Ectodermal cell (in vitro differentiated cells): ENCODE data around the gene ARHGAP24.

Experiments
- H3K27ac ChIP-seq: 2 replicates; pipeline ENCODE4 v1.7.0; 2013; ENCODE audit warnings: mild to moderate bottlenecking, low read depth, low read length; ENCODE audit not compliant: insufficient read depth, poor library complexity, severe bottlenecking
- H3K27me3 ChIP-seq: 2 replicates; pipeline ENCODE4 v1.7.0; 2013; ENCODE audit warnings: mild to moderate bottlenecking, low read length; ENCODE audit not compliant: insufficient read depth, control insufficient read depth, poor library complexity, severe bottlenecking
- H3K36me3 ChIP-seq: one replicate; pipeline ENCODE4 v1.7.0; 2013; ENCODE audit warnings: low read length; ENCODE audit not compliant: control insufficient read depth, insufficient read depth
- H3K4me1 ChIP-seq: one replicate; pipeline ENCODE4 v1.7.0; 2013; ENCODE audit warnings: low read length; ENCODE audit not compliant: control insufficient read depth, insufficient read depth
- H3K4me3 ChIP-seq: 2 replicates; pipeline ENCODE4 v1.7.0; 2013; ENCODE audit warnings: low read depth, low read length, control low read depth; ENCODE audit not compliant: insufficient read depth
- H3K9me3 ChIP-seq: 2 replicates; pipeline ENCODE4 v1.7.0; 2013; ENCODE audit warnings: mild to moderate bottlenecking, low read length, moderate library complexity; ENCODE audit not compliant: control insufficient read depth
- WGBS, 2 experiments: methylation state at CpG; one replicate each; pipeline ENCODE4 v1.1.7; 2013; ENCODE audit warnings: missing lambda C conversion rate in 2 of 2; 5-methylcytosine and 5-hydroxymethylcytosine counted together

ARHGAP24 gene

GRCh38 chr4:85684676-85685075 lies 209.7 kb downstream of the ARHGAP24 start:
- WGBS, 2 experiments = 100% methylated on average over 1 of the region's 1 CpG; no CpG with 5 or more reads in 1 of the 2 experiments
- Histone ChIP-seq H3K27me3 (no peaks in the 10 kb centered on the region), H3K27ac (no peak overlapping the region)

GRCh38 chr4:85686398-85686797 lies 211.4 kb downstream of the ARHGAP24 start:
- Histone ChIP-seq H3K9me3 (no peaks in the 10 kb centered on the region), H3K36me3 (no peaks in the 10 kb centered on the region), H3K27ac (no peak overlapping the region), H3K27me3 (no peaks in the 10 kb centered on the region), H3K4me3 (no peak overlapping the region), H3K4me1 (no peaks in the 10 kb centered on the region)
- 89% methylated on average over 2 to 4 of the region's 4 CpGs for WGBS, 2 experiments

More at GRCh38 chr4:85684676-85685075, 209.7 kb downstream of the ARHGAP24 start:
- Histone ChIP-seq H3K4me1 (no peaks in the 10 kb centered on the region), H3K9me3 (no peaks in the 10 kb centered on the region), H3K4me3 (no peak overlapping the region), H3K36me3 (no peaks in the 10 kb centered on the region)

GRCh38 chr4:85688055-85688740 lies 213.2 kb downstream of the ARHGAP24 start:
- H3K4me1 ChIP-seq = no peaks in the 10 kb centered on the region
- no peaks in the 10 kb centered on the region for H3K9me3 ChIP-seq
- 87 to 96% methylated on average over 6 of the region's 6 CpGs for WGBS, 2 experiments
- no peak overlapping the region for H3K4me3 ChIP-seq
- no peak overlapping the region for H3K27ac ChIP-seq
- no peaks in the 10 kb centered on the region for H3K27me3 ChIP-seq
- H3K36me3 ChIP-seq = no peaks in the 10 kb centered on the region

- Histone ChIP-seq H3K9me3 (no peaks in the 10 kb centered on the region), H3K4me1 (no peaks in the 10 kb centered on the region), H3K27ac (no peak overlapping the region), H3K4me3 (no peak overlapping the region), H3K27me3 (no peaks in the 10 kb centered on the region), H3K36me3 (no peaks in the 10 kb centered on the region)
- 98 to 100% methylated on average over 2 of the region's 2 CpGs for WGBS, 2 experiments
These were observed 221.7 kb downstream of the ARHGAP24 start for GRCh38 chr4:85696661-85697060.

- no peaks in the 10 kb centered on the region for H3K36me3 ChIP-seq
- H3K27ac ChIP-seq = no peak overlapping the region
- H3K4me1 ChIP-seq = no peaks in the 10 kb centered on the region
- H3K27me3 ChIP-seq = no peaks in the 10 kb centered on the region
- H3K9me3 ChIP-seq = no peaks in the 10 kb centered on the region
- H3K4me3 ChIP-seq = no peak overlapping the region
These were observed 222.9 kb downstream of the ARHGAP24 start for GRCh38 chr4:85697854-85698253.

GRCh38 chr4:85700362-85700761 lies 225.4 kb downstream of the ARHGAP24 start:
- WGBS, 2 experiments = 95% methylated on average over 2 to 3 of the region's 3 CpGs
- H3K27ac ChIP-seq = no peak overlapping the region

GRCh38 chr4:85701861-85702321 lies 226.9 kb downstream of the ARHGAP24 start:
- Histone ChIP-seq H3K4me3 (no peak overlapping the region), H3K4me1 (no peaks in the 10 kb centered on the region), H3K27me3 (no peaks in the 10 kb centered on the region), H3K27ac (no peak overlapping the region), H3K9me3 (no peaks in the 10 kb centered on the region), H3K36me3 (no peaks in the 10 kb centered on the region)
- 100% methylated on average over 1 of the region's 1 CpG; no CpG with 5 or more reads in 1 of the 2 experiments for WGBS, 2 experiments

More at GRCh38 chr4:85700362-85700761, 225.4 kb downstream of the ARHGAP24 start:
- no peaks in the 10 kb centered on the region for H3K36me3 ChIP-seq
- H3K27me3 ChIP-seq = no peaks in the 10 kb centered on the region
- no peaks in the 10 kb centered on the region for H3K4me1 ChIP-seq
- no peaks in the 10 kb centered on the region for H3K9me3 ChIP-seq
- no peak overlapping the region for H3K4me3 ChIP-seq

GRCh38 chr4:85703096-85703495 lies 228.1 kb downstream of the ARHGAP24 start:
- no peaks in the 10 kb centered on the region for H3K9me3 ChIP-seq
- no peak overlapping the region for H3K4me3 ChIP-seq
- H3K4me1 ChIP-seq = no peaks in the 10 kb centered on the region
- no peak overlapping the region for H3K27ac ChIP-seq
- no peaks in the 10 kb centered on the region for H3K27me3 ChIP-seq
- no peaks in the 10 kb centered on the region for H3K36me3 ChIP-seq
- 97% methylated on average over 2 to 3 of the region's 3 CpGs for WGBS, 2 experiments

GRCh38 chr4:85707611-85708010 lies 232.7 kb downstream of the ARHGAP24 start:
- 91 to 94% methylated on average over 5 of the region's 5 CpGs for WGBS, 2 experiments
- Histone ChIP-seq H3K9me3 (no peaks in the 10 kb centered on the region), H3K27me3 (no peaks in the 10 kb centered on the region), H3K27ac (no peak overlapping the region), H3K4me1 (no peaks in the 10 kb centered on the region), H3K4me3 (no peak overlapping the region), H3K36me3 (no peaks in the 10 kb centered on the region)

GRCh38 chr4:85708468-85708867 lies 233.5 kb downstream of the ARHGAP24 start:
- H3K27ac ChIP-seq = no peak overlapping the region
- no peaks in the 10 kb centered on the region for H3K4me1 ChIP-seq
- no peaks in the 10 kb centered on the region for H3K9me3 ChIP-seq
- no peaks in the 10 kb centered on the region for H3K27me3 ChIP-seq
- WGBS, 2 experiments = 67% methylated on average over 5 of the region's 5 CpGs
- no peaks in the 10 kb centered on the region for H3K36me3 ChIP-seq
- H3K4me3 ChIP-seq = no peak overlapping the region
